Tibial nerve (tissue), 4 donors: Measurements from ENCODE around the gene ADCY10. TPM values are rescaled to one million over a fixed set of nuclear protein-coding genes. Genes with fewer than 3 reads are reported as not detected.

Experiments
- DNase-seq, 2 donors: peaks; one replicate each; pipeline ENCODE4 v3.0.0-alpha.2; 2019; ENCODE audit warnings: low spot score in 2 of 2
- H3K27ac ChIP-seq, 4 donors: fragments of 200-600 bp; sonication (generic) in 3 of 4; one replicate each; pipeline ENCODE4 v1.5.1; 2017 to 2019; ENCODE audit warnings: mild to moderate bottlenecking in 1 of 4
- H3K27me3 ChIP-seq, 2 donors: fragments of 200-600 bp; sonication (generic) in 1 of 2; one replicate each; pipeline versions ENCODE4 v1.5.1 to v1.6.0; 2017 to 2019
- H3K36me3 ChIP-seq, 3 donors: fragments of 200-600 bp; sonication (generic); one replicate each; pipeline ENCODE4 v1.5.1; 2018 to 2019
- H3K4me1 ChIP-seq, 4 donors: fragments of 200-600 bp; sonication (generic) in 3 of 4; one replicate each; pipeline ENCODE4 v1.5.1; 2017 to 2019
- H3K4me3 ChIP-seq, 4 donors: fragments of 200-600 bp; sonication (generic) in 3 of 4; one replicate each; pipeline ENCODE4 v1.5.1; 2017 to 2019; ENCODE audit warnings: mild to moderate bottlenecking in 1 of 4, moderate library complexity in 1 of 4
- H3K9me3 ChIP-seq, 4 donors: fragments of 200-600 bp; sonication (generic) in 3 of 4; one replicate each; pipeline ENCODE4 v1.5.1; 2017 to 2019
- EP300 ChIP-seq, 2 donors: sonication (generic); formaldehyde crosslinking; IDR thresholded peaks; one replicate each; pipeline ENCODE4 v1.6.1; 2017; ENCODE audit warnings: antibody characterized with exemption in 2 of 2, mild to moderate bottlenecking in 1 of 2
- POLR2A ChIP-seq, 2 donors: fragments of 450-650 bp; IDR thresholded peaks; one replicate each; pipeline ENCODE4 v1.6.1; 2017; ENCODE audit warnings: antibody characterized with exemption in 2 of 2, mild to moderate bottlenecking in 2 of 2, moderate library complexity in 2 of 2
- WGBS, 2 donors: methylation state at CpG; one replicate each; pipeline ENCODE4 v1.1.5; 2018; 5-methylcytosine and 5-hydroxymethylcytosine counted together
- total RNA-seq, 4 donors: library from RNA; depleted of rRNA; stranded (reverse); fragments of >200 nt; gene quantifications; one replicate each; pipeline ENCODE4 v1.1.0, GENCODE V29; 2016
- TF ChIP-seq, protein P1 (sequence below), 5 experiments: fragments of 200-600 bp in 3 of 5; fragments of 450-650 bp in 2 of 5; sonication (generic) in 3 of 5; IDR thresholded peaks; one replicate each; pipeline ENCODE4 v1.5.1; 2016 to 2019; ENCODE audit warnings: antibody characterized with exemption in 5 of 5, mild to moderate bottlenecking in 3 of 5, moderate library complexity in 2 of 5

ADCY10 gene
- total RNA-seq, 4 donors from 2014 or later: not detected

DNA sequence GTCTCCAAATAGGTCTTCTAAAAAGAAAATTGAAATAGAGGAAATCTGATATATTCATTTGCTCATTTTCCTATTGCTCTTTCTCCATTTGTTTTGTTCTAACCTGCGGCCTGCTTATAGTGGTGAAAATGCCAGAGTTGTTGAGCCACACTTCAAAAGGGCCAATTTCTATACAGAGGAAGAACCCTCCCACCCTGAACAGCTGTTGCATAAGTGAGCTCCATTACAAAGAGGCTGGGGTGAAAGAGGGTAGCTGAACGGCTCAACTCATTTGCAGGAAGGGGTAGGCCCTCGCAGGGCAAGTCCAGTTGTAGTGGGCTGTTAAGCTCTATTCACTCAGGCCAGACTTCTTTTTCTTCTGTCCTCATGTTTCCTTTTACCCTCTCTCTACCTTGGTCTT is 8.8 kb downstream of the ADCY10 start:
- DNase-seq: no peak
- Histone ChIP-seq H3K27me3 (no peaks in the 10 kb centered on the region), H3K27ac (no peak overlapping the region), H3K9me3 (peaks cover 0 to 5% (median 0%) of the 10 kb centered on the region in 4 donors), H3K36me3 (no peaks in the 10 kb centered on the region), H3K4me1 (no peaks in the 10 kb centered on the region), H3K4me3 (no peak overlapping the region)
- TF ChIP-seq EP300 (IDR thresholded peaks at IDR 0.05): no peak
- no peak for TF ChIP-seq POLR2A (IDR thresholded peaks at IDR 0.05)
- TF ChIP-seq, protein P1, sequence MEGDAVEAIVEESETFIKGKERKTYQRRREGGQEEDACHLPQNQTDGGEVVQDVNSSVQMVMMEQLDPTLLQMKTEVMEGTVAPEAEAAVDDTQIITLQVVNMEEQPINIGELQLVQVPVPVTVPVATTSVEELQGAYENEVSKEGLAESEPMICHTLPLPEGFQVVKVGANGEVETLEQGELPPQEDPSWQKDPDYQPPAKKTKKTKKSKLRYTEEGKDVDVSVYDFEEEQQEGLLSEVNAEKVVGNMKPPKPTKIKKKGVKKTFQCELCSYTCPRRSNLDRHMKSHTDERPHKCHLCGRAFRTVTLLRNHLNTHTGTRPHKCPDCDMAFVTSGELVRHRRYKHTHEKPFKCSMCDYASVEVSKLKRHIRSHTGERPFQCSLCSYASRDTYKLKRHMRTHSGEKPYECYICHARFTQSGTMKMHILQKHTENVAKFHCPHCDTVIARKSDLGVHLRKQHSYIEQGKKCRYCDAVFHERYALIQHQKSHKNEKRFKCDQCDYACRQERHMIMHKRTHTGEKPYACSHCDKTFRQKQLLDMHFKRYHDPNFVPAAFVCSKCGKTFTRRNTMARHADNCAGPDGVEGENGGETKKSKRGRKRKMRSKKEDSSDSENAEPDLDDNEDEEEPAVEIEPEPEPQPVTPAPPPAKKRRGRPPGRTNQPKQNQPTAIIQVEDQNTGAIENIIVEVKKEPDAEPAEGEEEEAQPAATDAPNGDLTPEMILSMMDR (IDR thresholded peaks at IDR 0.05): no peak
- WGBS, 2 donors: 54 to 61% methylated on average over 3 of the region's 3 CpGs

DNA sequence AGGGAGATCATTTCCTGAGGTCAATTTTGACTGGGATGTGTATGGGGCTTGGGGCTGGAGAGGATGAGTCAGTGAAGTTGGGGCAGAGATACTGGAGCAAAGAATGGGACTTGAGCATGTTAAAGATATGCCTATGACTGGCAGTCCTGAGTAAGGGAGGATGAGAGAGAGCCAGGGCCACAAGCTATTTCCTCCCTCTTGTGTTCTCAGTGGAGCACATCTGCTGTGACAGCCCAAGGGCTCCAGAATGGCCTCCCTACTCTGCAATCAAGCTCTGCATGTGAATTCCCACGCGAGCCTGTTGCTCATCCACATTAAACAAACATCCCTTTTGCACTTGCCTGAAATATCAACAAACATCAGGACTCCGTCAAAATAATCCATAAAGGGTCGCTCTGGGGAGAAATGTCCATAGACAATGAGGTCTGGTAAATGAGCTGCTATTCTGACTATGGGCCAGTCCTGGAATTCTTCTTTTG is 9.2 kb downstream of the ADCY10 start:
- WGBS, 2 donors: 47 to 64% methylated on average over 4 of the region's 4 CpGs

DNA sequence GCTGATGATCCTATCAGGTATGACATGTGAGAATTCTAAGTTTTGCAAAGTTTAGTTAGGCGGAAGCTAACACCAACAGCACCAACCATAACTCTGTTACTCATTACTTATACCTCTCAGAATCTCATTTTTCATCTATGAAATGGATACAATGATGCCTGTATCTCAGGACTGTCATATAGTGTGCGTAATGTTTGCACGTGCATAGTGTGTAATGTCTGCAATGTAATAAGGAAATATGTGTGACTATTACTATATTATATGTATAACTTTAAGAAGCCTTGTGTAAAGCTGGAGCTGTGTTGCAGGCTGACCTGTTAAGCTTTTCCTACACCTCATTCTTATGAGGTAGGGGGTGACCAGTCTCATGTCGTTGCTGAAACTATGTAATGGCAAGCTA is 13.0 kb downstream of the ADCY10 start:
- WGBS, 2 donors: 89 to 90% methylated on average over 4 of the region's 4 CpGs
- Histone ChIP-seq H3K9me3 (no peaks in the 10 kb centered on the region), H3K27ac (no peak overlapping the region), H3K4me1 (no peaks in the 10 kb centered on the region), H3K36me3 (no peaks in the 10 kb centered on the region), H3K4me3 (no peak overlapping the region), H3K27me3 (no peaks in the 10 kb centered on the region)
- TF ChIP-seq POLR2A (IDR thresholded peaks at IDR 0.05): no peak
- TF ChIP-seq EP300 (IDR thresholded peaks at IDR 0.05): no peak
- TF ChIP-seq, protein P1 (IDR thresholded peaks at IDR 0.05): no peak
- DNase-seq: no peak

More for the DNA sequence above, 9.2 kb downstream of the ADCY10 start:
- Histone ChIP-seq H3K4me1 (no peaks in the 10 kb centered on the region), H3K4me3 (no peak overlapping the region), H3K36me3 (no peaks in the 10 kb centered on the region), H3K27me3 (no peaks in the 10 kb centered on the region), H3K9me3 (peaks cover 0 to 2% (median 0%) of the 10 kb centered on the region in 4 donors), H3K27ac (no peak overlapping the region)
- TF ChIP-seq, protein P1 (IDR thresholded peaks at IDR 0.05): no peak
- TF ChIP-seq EP300 (IDR thresholded peaks at IDR 0.05): no peak
- TF ChIP-seq POLR2A (IDR thresholded peaks at IDR 0.05): no peak
- no peak for DNase-seq

DNA sequence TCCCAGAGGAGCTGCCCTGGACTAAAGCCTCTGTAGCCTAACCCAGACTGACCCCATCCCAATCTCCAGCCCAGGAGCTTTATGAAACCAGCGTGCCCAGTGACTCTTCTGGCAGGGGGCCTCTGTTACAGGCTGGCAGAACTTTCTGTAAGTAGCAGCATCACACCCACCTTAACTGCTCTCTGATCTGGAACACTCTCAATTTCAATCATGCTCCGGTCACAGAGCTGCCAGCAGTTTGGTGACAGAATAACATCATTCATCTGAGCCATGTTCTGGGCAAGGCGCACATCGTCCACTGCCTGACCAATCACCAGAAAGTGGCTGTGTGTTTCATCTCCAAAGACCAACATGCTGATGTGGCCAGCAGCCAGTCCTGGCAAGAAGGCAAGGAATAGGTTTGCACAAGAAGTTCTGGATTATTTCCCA is 14.7 kb downstream of the ADCY10 start:
- Histone ChIP-seq H3K36me3 (no peaks in the 10 kb centered on the region), H3K9me3 (no peaks in the 10 kb centered on the region), H3K4me3 (no peak overlapping the region), H3K27ac (no peak overlapping the region), H3K4me1 (no peaks in the 10 kb centered on the region), H3K27me3 (no peaks in the 10 kb centered on the region)
- no peak for TF ChIP-seq EP300 (IDR thresholded peaks at IDR 0.05)
- TF ChIP-seq, protein P1 (IDR thresholded peaks at IDR 0.05): no peak
- TF ChIP-seq POLR2A (IDR thresholded peaks at IDR 0.05): no peak
- WGBS, 2 donors: 69 to 78% methylated on average over 4 of the region's 4 CpGs
- DNase-seq: peak in 1 of 2 donors; percentile 21

DNA sequence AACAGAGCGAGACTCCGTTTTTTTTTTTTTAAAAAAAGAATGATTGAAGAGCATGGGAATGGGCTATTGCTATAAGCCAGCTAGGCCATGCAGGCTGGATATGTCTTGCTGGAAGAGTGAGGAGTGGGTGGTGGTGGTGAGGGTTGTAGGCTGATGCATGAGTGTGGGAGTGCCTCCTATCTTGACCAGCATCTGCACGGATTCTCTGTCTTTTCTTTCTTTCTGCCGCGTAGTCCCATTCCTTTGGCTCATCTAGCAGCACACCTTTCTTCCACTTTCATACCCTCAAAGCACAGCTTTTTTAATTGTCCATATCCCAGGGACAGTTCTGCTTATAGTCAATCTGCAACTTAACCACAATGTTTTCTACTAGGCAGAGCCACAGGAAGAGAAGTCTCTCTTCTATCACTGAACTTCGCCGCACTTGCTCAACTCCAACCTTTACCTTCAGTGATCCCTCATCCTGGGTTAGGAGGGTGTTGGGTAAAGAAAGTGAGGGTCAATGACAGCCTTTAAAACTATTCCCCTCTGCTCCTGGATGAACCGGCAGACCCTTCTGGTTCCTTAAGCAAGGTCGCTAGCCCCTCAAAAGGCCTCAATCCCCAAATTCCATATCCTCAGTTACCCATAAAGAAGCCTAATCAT is 15.2 kb downstream of the ADCY10 start:
- H3K9me3 ChIP-seq: no peaks in the 10 kb centered on the region
- H3K4me1 ChIP-seq: no peaks in the 10 kb centered on the region
- H3K27ac ChIP-seq: no peak overlapping the region
- no peak overlapping the region for H3K4me3 ChIP-seq
- DNase-seq: no peak
- 88 to 93% methylated on average over 9 of the region's 9 CpGs for WGBS, 2 donors
- no peaks in the 10 kb centered on the region for H3K36me3 ChIP-seq
- TF ChIP-seq, protein P1 (IDR thresholded peaks at IDR 0.05): no peak
- TF ChIP-seq POLR2A (IDR thresholded peaks at IDR 0.05) (no peak), EP300 (IDR thresholded peaks at IDR 0.05) (no peak)
- H3K27me3 ChIP-seq: no peaks in the 10 kb centered on the region
